Activated CD4-positive, alpha-beta T cell treated with anti-CD3 and anti-CD28 coated beads, Interleukin-2, amount 10 ng/mL, durations not matched to agents 7 days and 5 days (primary cell): ENCODE data around the gene PACSIN2. TPM values are rescaled to one million over a fixed set of nuclear protein-coding genes. Genes with fewer than 3 reads are reported as not detected.

Experiments used
- CTCF ChIA-PET: fragments of 350-600 bp; sonication (Branson Sonifier 250); formaldehyde crosslinking; loops from one replicate; lab custom pipeline; 2021; ENCODE audit warnings: antibody characterized with exemption; lab: Charles Lee
- POLR2A ChIA-PET: fragments of 350-600 bp; sonication (Branson Sonifier 250); formaldehyde crosslinking; loops from one replicate; lab custom pipeline; 2021; ENCODE audit warnings: antibody characterized with exemption; lab: Charles Lee
- DNase-seq: peaks from one replicate; pipeline ENCODE4 v3.0.0-alpha.2; 2020
- H3K27ac Mint-ChIP-seq: one replicate; pipeline ENCODE4 v1.8.0; 2021; ENCODE audit warnings: mild to moderate bottlenecking, moderate library complexity, mixed read lengths
- H3K27me3 Mint-ChIP-seq: one replicate; pipeline ENCODE4 v1.8.0; 2021; ENCODE audit warnings: mixed read lengths
- H3K36me3 Mint-ChIP-seq: one replicate; pipeline ENCODE4 v1.8.0; 2021; ENCODE audit warnings: low read depth, mixed read lengths
- H3K4me1 Mint-ChIP-seq: one replicate; pipeline ENCODE4 v1.8.0; 2021; ENCODE audit warnings: mixed read lengths
- H3K4me3 Mint-ChIP-seq: one replicate; pipeline ENCODE4 v1.8.0; 2021; ENCODE audit warnings: mild to moderate bottlenecking, moderate library complexity, mixed read lengths
- H3K9me3 Mint-ChIP-seq: one replicate; pipeline ENCODE4 v1.8.0; 2021; ENCODE audit warnings: mixed read lengths
- total RNA-seq, 2 experiments: library from RNA; stranded (reverse); gene quantifications; one replicate each; pipeline ENCODE4 v1.2.3, GENCODE V29; 2021

PACSIN2 gene
- total RNA-seq, 2 experiments from 2014 or later = 32.3 to 35.8 TPM

GRCh38 chr22:42829302-42829701 lies 185.6 kb downstream of the PACSIN2 start:
- Mint-ChIP-seq H3K4me3 (no peak overlapping the region), H3K9me3 (no peaks in the 10 kb centered on the region), H3K27ac (peak overlapping the region; percentile 43), H3K36me3 (peaks cover 11% of the 10 kb centered on the region), H3K4me1 (peaks cover 7% of the 10 kb centered on the region), H3K27me3 (no peaks in the 10 kb centered on the region)
- DNase-seq = no peak
- ChIA-PET CTCF (no interaction called here), POLR2A (no interaction called here)

GRCh38 chr22:42825796-42826195 lies 189.2 kb downstream of the PACSIN2 start:
- CTCF ChIA-PET = no interaction called here
- no peak overlapping the region for H3K4me3 Mint-ChIP-seq
- no peaks in the 10 kb centered on the region for H3K9me3 Mint-ChIP-seq
- POLR2A ChIA-PET = no interaction called here
- H3K36me3 Mint-ChIP-seq = peaks cover 15% of the 10 kb centered on the region
- H3K27me3 Mint-ChIP-seq = no peaks in the 10 kb centered on the region
- H3K27ac Mint-ChIP-seq = no peak overlapping the region
- DNase-seq = no peak
- peaks cover 7% of the 10 kb centered on the region for H3K4me1 Mint-ChIP-seq

- H3K27me3 Mint-ChIP-seq = no peaks in the 10 kb centered on the region
- peaks cover 12% of the 10 kb centered on the region for H3K36me3 Mint-ChIP-seq
- no peak overlapping the region for H3K27ac Mint-ChIP-seq
- no peak overlapping the region for H3K4me3 Mint-ChIP-seq
- peaks cover 5% of the 10 kb centered on the region for H3K4me1 Mint-ChIP-seq
- ChIA-PET CTCF (no interaction called here), POLR2A (interaction anchor here (0.6 kb wide), 1 partner anchor 36 kb away, joined by 3 read pairs; no protein-coding TSS in a partner anchor)
- no peaks in the 10 kb centered on the region for H3K9me3 Mint-ChIP-seq
- no peak for DNase-seq
These were observed 193.6 kb downstream of the PACSIN2 start for GRCh38 chr22:42821386-42821785.

- Mint-ChIP-seq H3K27me3 (no peaks in the 10 kb centered on the region), H3K4me3 (no peak overlapping the region), H3K36me3 (peaks cover 14% of the 10 kb centered on the region), H3K27ac (no peak overlapping the region), H3K4me1 (peaks cover 5% of the 10 kb centered on the region), H3K9me3 (no peaks in the 10 kb centered on the region)
- ChIA-PET CTCF (interaction anchor here (0.8 to 1.2 kb wide), 3 partner anchors 41 to 167 kb away, joined by 3 to 4 read pairs (median 3); no protein-coding TSS in a partner anchor), POLR2A (no interaction called here)
- DNase-seq = peak; percentile 29
These were observed 194.7 kb downstream of the PACSIN2 start for GRCh38 chr22:42820045-42820763.

Other genes starting within 250 kb of the PACSIN2 start
- 10 to 100 TPM; 23.9 to 25.5 TPM for gene ARFGAP3, start 157.9 kb downstream of the PACSIN2 start, total RNA-seq
- gene TTLL1, start 74.2 kb upstream of the PACSIN2 start, total RNA-seq = 1 to 10 TPM; 9.0 to 9.3 TPM
- gene BIK, start 95.6 kb upstream of the PACSIN2 start, total RNA-seq = 1 to 10 TPM; 1.4 to 1.9 TPM
- gene MCAT, start 128.2 kb upstream of the PACSIN2 start, total RNA-seq = 10 to 100 TPM in 1 of 2 experiments, 1 to 10 TPM in 1; 9.5 to 10.4 TPM
- gene TSPO, start 136.4 kb upstream of the PACSIN2 start, total RNA-seq = 100 to 1,000 TPM in 1 of 2 experiments, 10 to 100 TPM in 1; 90.9 to 122 TPM
- 10 to 100 TPM; 42.9 to 44.6 TPM for gene TTLL12, start 172.0 kb upstream of the PACSIN2 start, total RNA-seq